Mucosa of descending colon (tissue), 3 donors: Measurements from ENCODE around the gene STAT4. TPM values are rescaled to one million over a fixed set of nuclear protein-coding genes. Genes with fewer than 3 reads are reported as not detected.

Experiments used
- ATAC-seq: fragments of 200-7000 bp; cut with Tn5 transposase; one replicate; pipeline ENCODE4 v1.9.1; 2020; ENCODE audit warnings: mild to moderate bottlenecking, moderate library complexity
- DNase-seq, 3 donors: peaks; one replicate each; pipeline ENCODE4 v3.0.0-alpha.2; 2020
- H3K36me3 ChIP-seq: fragments of 200-600 bp; one replicate; pipeline ENCODE4 v1.8.0; 2021; ENCODE audit warnings: low read depth, mild to moderate bottlenecking
- H3K4me1 ChIP-seq: fragments of 200-600 bp; one replicate; pipeline ENCODE4 v1.8.0; 2021; ENCODE audit warnings: low read depth, mild to moderate bottlenecking
- H3K4me3 ChIP-seq: fragments of 200-600 bp; one replicate; pipeline ENCODE4 v1.8.0; 2021; ENCODE audit warnings: mild to moderate bottlenecking
- H3K9me3 ChIP-seq: fragments of 200-600 bp; one replicate; pipeline ENCODE4 v1.8.0; 2021; ENCODE audit warnings: mild to moderate bottlenecking
- intact Hi-C, 2 donors: fragments of 100-400 bp; cut with DNase I in 1 of 2; cut with micrococcal nuclease in 1 of 2; formaldehyde crosslinking; loops; one replicate each; pipeline versions ENCODE4 v1.11.0 to v1.11.1; 2022; cut with DNase I, micrococcal nuclease
- total RNA-seq, 3 donors: library from RNA; stranded (reverse); fragmentation: NEBNext Ultra II Directional in 2 of 3; extraction: Animal tissue kit (Norgen Biotek cat#: 25700) in 2 of 3; gene quantifications; one replicate each; pipeline versions ENCODE4 v1.2.1 to v1.2.4, GENCODE V29; 2021 to 2023
- TF ChIP-seq, protein P1 (sequence below): fragments of 200-600 bp; IDR thresholded peaks from one replicate; pipeline ENCODE4 v1.8.0; 2022; ENCODE audit warnings: antibody characterized with exemption, mild to moderate bottlenecking
- donor health status: DM: no; HTN: no; CAD: no; lungs with moderate emphysema.
- donor health status: DM: no; HTN: no; CAD: no.
- donor health status: DM: no; HTN: yes; CAD: no.

STAT4 gene
- total RNA-seq, 3 donors from 2014 or later = 2.7 to 4.0 (median 3.6) TPM

DNA sequence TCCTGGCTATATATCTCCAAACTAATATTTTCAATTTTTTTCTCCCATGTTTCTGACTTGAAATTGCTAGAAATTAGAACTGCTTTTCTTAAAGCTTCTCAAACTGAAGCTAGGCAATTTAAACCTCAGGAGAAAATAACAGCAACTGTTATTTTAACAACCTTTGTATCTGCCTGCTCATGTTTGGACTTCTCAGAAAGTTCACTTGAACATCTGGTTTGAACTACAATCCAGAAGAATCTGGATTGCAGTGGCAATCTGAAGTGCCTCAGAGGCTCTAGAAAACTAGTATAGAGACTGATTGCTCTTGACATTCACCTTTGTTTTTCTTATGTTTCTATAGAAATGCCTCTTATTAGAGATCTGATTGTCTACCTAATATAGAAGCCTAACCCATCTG is 64.1 kb downstream of the STAT4 start:
- TF ChIP-seq, protein P1, sequence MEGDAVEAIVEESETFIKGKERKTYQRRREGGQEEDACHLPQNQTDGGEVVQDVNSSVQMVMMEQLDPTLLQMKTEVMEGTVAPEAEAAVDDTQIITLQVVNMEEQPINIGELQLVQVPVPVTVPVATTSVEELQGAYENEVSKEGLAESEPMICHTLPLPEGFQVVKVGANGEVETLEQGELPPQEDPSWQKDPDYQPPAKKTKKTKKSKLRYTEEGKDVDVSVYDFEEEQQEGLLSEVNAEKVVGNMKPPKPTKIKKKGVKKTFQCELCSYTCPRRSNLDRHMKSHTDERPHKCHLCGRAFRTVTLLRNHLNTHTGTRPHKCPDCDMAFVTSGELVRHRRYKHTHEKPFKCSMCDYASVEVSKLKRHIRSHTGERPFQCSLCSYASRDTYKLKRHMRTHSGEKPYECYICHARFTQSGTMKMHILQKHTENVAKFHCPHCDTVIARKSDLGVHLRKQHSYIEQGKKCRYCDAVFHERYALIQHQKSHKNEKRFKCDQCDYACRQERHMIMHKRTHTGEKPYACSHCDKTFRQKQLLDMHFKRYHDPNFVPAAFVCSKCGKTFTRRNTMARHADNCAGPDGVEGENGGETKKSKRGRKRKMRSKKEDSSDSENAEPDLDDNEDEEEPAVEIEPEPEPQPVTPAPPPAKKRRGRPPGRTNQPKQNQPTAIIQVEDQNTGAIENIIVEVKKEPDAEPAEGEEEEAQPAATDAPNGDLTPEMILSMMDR = no peak
- DNase-seq (no peak), ATAC-seq (no peak)
- intact Hi-C loops = no loop called here
- Histone ChIP-seq H3K9me3 (no peaks in the 10 kb centered on the region), H3K4me3 (no peak overlapping the region), H3K4me1 (no peaks in the 10 kb centered on the region), H3K36me3 (no peaks in the 10 kb centered on the region)

DNA sequence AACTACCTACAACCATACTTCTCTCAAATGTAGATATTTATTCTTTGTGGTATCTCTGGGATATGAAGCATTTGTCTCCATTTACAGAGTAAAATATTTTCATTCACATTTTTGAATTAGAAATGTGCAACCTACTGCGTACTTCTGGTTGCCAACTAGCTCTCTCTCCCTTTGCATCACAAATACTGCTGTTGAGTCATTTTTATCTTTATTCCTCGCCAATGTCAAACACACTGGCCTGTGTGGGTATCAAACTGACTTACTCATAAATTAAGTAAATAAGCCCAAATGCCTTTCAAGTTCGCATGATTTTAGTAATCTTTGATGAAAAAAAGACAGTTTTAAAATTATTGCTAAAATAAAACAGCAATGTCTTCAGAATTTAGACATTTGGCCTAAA is 67.3 kb downstream of the STAT4 start:
- no peak overlapping the region for H3K4me3 ChIP-seq
- ATAC-seq (no peak), DNase-seq (no peak)
- TF ChIP-seq, protein P1 = no peak
- H3K36me3 ChIP-seq = no peaks in the 10 kb centered on the region
- no peaks in the 10 kb centered on the region for H3K9me3 ChIP-seq
- intact Hi-C loops = no loop called here
- no peaks in the 10 kb centered on the region for H3K4me1 ChIP-seq

DNA sequence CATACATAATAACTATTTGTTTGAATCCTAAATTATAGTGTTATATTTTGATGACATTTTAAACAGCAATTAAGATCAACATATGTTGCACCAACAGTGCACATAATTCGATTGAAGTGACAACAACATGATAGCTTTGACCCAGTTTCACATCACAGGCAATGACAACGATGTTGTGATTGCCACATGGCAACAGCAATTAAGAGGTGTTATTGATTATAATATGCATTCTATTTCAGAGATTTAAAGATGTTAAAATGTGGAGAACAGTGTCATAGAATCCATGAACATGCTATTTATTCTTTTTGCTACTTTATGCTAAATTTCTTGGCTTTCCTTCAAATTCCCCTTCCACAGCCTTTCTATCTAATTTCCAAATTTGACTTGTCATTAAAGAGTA is 68.5 kb downstream of the STAT4 start:
- ATAC-seq (no peak), DNase-seq (no peak)
- Histone ChIP-seq H3K9me3 (no peaks in the 10 kb centered on the region), H3K4me3 (no peak overlapping the region), H3K36me3 (no peaks in the 10 kb centered on the region), H3K4me1 (no peaks in the 10 kb centered on the region)
- TF ChIP-seq, protein P1 = no peak
- intact Hi-C loops = no loop called here

DNA sequence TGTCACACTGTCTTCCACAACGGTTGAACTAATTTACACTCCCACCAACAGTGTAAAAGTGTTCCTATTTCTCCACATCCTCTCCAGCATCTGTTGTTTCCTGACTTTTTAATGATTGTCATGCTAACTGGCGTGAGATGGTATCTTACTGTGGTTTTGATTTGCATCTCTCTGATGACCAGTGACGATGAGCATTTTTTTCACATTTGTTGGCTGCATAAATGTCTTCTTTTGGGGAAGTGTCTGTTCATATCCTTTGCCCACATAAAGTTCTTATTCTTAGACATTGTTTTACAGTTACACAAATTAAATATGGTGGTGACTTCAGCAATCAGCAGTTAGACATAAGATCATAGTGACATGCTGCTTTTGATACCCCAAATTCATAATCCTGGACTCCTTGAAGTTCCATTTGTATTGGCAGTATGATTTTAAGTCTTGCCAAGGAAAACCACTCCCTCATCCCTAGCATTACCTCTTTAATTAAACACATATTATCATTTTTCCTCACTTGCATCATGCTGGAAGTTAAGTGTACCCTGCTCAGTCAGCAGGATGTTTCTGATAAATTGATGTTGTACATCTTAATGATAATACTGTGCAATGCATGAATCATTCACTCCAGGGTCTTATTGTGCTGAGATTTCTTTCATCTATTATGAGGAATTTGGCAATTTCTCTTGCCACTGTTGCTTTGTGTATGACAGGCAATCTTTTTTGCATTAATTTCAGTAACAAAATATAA is 69.2 kb downstream of the STAT4 start:
- intact Hi-C loops = no loop called here
- no peaks in the 10 kb centered on the region for H3K9me3 ChIP-seq
- TF ChIP-seq, protein P1 = no peak
- H3K36me3 ChIP-seq = no peaks in the 10 kb centered on the region
- H3K4me3 ChIP-seq = no peak overlapping the region
- ATAC-seq (no peak), DNase-seq (no peak)
- H3K4me1 ChIP-seq = no peaks in the 10 kb centered on the region

DNA sequence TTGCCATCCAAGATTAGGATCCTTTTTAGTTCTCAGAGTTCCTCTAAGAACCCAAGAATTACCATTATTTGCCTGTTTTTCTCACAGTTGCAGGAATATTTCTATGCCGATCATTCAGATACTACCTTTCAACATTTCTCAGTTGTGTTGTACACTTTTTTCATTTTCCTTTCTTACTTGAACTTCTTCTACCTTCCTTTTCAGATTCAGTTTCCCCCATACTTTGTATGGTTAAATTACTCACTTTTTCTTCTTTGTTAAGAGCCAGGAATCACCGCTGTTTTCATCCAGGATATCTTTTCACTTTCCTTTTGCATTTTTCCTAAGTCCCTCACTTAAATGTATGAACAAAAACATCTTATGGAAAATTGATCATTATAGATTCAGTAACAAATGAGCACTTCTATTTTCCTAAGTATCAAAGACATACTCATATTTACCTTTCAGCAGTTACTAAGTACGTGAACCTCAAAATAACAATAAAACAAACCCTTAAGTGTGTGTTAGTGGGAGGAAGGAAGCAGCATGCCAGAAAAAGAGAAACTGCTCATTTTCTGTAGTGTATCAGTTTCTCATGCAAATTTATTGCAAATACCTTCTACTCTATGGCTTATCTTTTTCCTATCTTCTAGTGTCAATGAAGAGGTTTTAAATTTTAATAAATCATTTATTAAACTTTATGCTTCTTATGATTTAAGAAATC is 72.5 kb downstream of the STAT4 start:
- TF ChIP-seq, protein P1 = no peak
- H3K9me3 ChIP-seq = no peaks in the 10 kb centered on the region
- no peak overlapping the region for H3K4me3 ChIP-seq
- no peaks in the 10 kb centered on the region for H3K36me3 ChIP-seq
- intact Hi-C loops = no loop called here
- H3K4me1 ChIP-seq = no peaks in the 10 kb centered on the region
- no peak for DNase-seq
- ATAC-seq = no peak
